NCI-H510A (cell line): ENCODE measurements around the gene RPL7L1.
"Not testable (repeated sequence)": the region's sequence is repeated elsewhere in the genome, so short reads cannot be mapped to it uniquely, and the experiment has no call there.

ENCODE experiments used
- DNase-seq: peaks from one replicate; lab custom pipeline; 2025; lab: John Stamatoyannopoulos, UW

The RPL7L1 gene

GRCh38 chr6:42891199-42891722 lies 11.8 kb downstream of the RPL7L1 start:
- no peak for DNase-seq

GRCh38 chr6:42894041-42894828 lies 14.8 kb downstream of the RPL7L1 start:
- DNase-seq: not testable (repeated sequence)

- DNase-seq: no peak
Observed at GRCh38 chr6:42896178-42896719, 16.8 kb downstream of the RPL7L1 start.

GRCh38 chr6:42898891-42899361 lies 19.5 kb downstream of the RPL7L1 start:
- peak; percentile 44 for DNase-seq

GRCh38 chr6:42899871-42900270 lies 20.5 kb downstream of the RPL7L1 start:
- DNase-seq: no peak

- DNase-seq: peak; percentile 71
Observed at GRCh38 chr6:42901538-42901957, 22.1 kb downstream of the RPL7L1 start.

- not testable (repeated sequence) for DNase-seq
Observed at GRCh38 chr6:42902429-42903263, 23.2 kb downstream of the RPL7L1 start.

- DNase-seq: no peak
Observed at GRCh38 chr6:42904467-42904866, 25.1 kb downstream of the RPL7L1 start.

- no peak for DNase-seq
Observed at GRCh38 chr6:42907336-42907735, 27.9 kb downstream of the RPL7L1 start.

GRCh38 chr6:42909835-42910234 lies 30.4 kb downstream of the RPL7L1 start:
- no peak for DNase-seq

GRCh38 chr6:42911171-42912021 lies 32.0 kb downstream of the RPL7L1 start:
- no peak for DNase-seq

- DNase-seq: no peak
Observed at GRCh38 chr6:42914546-42914945, 35.1 kb downstream of the RPL7L1 start.

GRCh38 chr6:42915732-42916131 lies 36.3 kb downstream of the RPL7L1 start, which contains the start of gene PTCRA:
Gene PTCRA, plus strand, starts transcription at chr6:42916053. Its CDS starts 17 bp downstream, at chr6:42916070.
- no peak for DNase-seq

GRCh38 chr6:42916288-42916687 lies 36.9 kb downstream of the RPL7L1 start:
- DNase-seq: no peak

- DNase-seq: no peak
Observed at GRCh38 chr6:42921801-42922200, 42.4 kb downstream of the RPL7L1 start.

GRCh38 chr6:42923666-42924065 lies 44.2 kb downstream of the RPL7L1 start:
- no peak for DNase-seq

- no peak for DNase-seq
Observed at GRCh38 chr6:42925248-42925857, 45.9 kb downstream of the RPL7L1 start.

- peak; percentile 99 for DNase-seq
Observed at GRCh38 chr6:42928986-42929820, 49.8 kb downstream of the RPL7L1 start, which contains the start of gene CNPY3. Gene CNPY3, plus strand, starts transcription at chr6:42929480. Its CDS starts 91 bp downstream, at chr6:42929571.

- no peak for DNase-seq
Observed at GRCh38 chr6:42929821-42930360, 50.5 kb downstream of the RPL7L1 start.

- no peak for DNase-seq
Observed at GRCh38 chr6:42932412-42932811, 53.0 kb downstream of the RPL7L1 start.
